Transverse colon (tissue), 4 donors: Measurements from ENCODE around the gene URGCP.
A peak's percentile ranks its signal among the peaks of the same experiment; 100 is the strongest.

ENCODE experiments used
- CTCF ChIP-seq, 5 experiments: fragments of 200-600 bp in 3 of 5; fragments of 450-650 bp in 2 of 5; sonication (generic) in 3 of 5; IDR thresholded peaks; 1 replicate in 2 of 5; 2 replicates in 3 of 5; pipeline ENCODE4 v1.5.1; 2016 to 2017; ENCODE audit warnings: antibody characterized with exemption in 5 of 5, inconsistent platforms in 3 of 5, mild to moderate bottlenecking in 2 of 5, moderate library complexity in 1 of 5
- POLR2A ChIP-seq: fragments of 450-650 bp; IDR thresholded peaks from one replicate; pipeline ENCODE4 v1.6.1; 2016; ENCODE audit warnings: antibody characterized with exemption, mild to moderate bottlenecking, moderate library complexity
- POLR2AphosphoS5 ChIP-seq, 3 donors: sonication (generic); formaldehyde crosslinking; IDR thresholded peaks; one replicate each; pipeline ENCODE4 v1.6.1; 2016; ENCODE audit warnings: antibody characterized with exemption in 3 of 3

GRCh38 chr7:43869867-43870240 is 36.5 kb downstream of the URGCP start:
- TF ChIP-seq CTCF (IDR thresholded peaks at IDR 0.05) (no peak), POLR2A (no peak), POLR2AphosphoS5 (IDR thresholded peaks at IDR 0.05) (peak in 1 of 3 donors; percentile 5)
